ENCODE results near the gene CYP1A2. TPM values are rescaled to one million over a fixed set of nuclear protein-coding genes. Genes with fewer than 3 reads are reported as not detected.

The CYP1A2 gene
- total RNA-seq, 6 donors from 2014 or later, result 0.15 to 0.80 TPM; not detected in 4

DNA sequence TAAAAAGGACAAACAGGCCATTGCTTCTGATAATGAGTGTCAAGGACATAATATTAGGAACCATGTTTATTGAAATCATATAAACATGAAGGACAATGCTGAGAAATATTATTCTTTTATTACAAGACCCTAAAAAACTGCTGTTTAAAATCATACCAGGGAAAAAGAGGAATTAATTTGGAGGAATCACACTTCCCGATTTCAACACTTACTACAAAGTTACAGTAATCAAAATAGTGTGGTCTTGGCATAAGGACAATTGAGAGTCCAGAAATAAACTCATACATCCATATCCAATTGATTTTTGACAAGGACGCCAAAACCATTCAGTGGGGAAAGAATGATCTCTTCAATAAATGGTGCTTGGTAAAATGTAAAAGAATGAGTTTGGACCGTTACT, 36.3 kb upstream of the CYP1A2 start:
- TF ChIP-seq EP300 (IDR thresholded peaks at IDR 0.05), result no peak
- TF ChIP-seq, protein P1, sequence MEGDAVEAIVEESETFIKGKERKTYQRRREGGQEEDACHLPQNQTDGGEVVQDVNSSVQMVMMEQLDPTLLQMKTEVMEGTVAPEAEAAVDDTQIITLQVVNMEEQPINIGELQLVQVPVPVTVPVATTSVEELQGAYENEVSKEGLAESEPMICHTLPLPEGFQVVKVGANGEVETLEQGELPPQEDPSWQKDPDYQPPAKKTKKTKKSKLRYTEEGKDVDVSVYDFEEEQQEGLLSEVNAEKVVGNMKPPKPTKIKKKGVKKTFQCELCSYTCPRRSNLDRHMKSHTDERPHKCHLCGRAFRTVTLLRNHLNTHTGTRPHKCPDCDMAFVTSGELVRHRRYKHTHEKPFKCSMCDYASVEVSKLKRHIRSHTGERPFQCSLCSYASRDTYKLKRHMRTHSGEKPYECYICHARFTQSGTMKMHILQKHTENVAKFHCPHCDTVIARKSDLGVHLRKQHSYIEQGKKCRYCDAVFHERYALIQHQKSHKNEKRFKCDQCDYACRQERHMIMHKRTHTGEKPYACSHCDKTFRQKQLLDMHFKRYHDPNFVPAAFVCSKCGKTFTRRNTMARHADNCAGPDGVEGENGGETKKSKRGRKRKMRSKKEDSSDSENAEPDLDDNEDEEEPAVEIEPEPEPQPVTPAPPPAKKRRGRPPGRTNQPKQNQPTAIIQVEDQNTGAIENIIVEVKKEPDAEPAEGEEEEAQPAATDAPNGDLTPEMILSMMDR (IDR thresholded peaks at IDR 0.05), result no peak
- no peak for TF ChIP-seq POLR2A (IDR thresholded peaks at IDR 0.05)
- no peak for DNase-seq

DNA sequence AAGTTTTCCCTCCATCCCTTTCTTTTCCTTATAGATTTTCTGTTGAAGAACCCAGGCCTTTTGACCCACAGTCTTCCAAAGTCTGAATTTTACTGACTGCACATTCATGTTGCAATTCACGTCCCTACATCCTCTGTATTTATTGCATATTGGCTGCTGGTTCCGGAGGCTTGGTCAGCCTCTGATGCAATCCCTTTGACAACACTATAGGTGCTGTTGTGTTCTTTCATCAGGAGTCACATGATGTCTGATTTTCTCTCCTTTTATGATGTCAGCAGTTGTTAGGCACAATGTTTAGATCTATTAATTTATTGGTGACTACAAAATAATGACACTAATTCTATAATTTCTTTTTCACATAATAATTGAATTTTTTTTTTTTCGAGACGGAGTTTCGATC, 32.0 kb upstream of the CYP1A2 start:
- Histone ChIP-seq H3K27ac (no peak overlapping the region), H3K36me3 (no peaks in the 10 kb centered on the region), H3K4me3 (no peak overlapping the region), H3K4me1 (peaks cover 0 to 3% (median 0%) of the 10 kb centered on the region in 4 donors), H3K27me3 (no peaks in the 10 kb centered on the region), H3K9me3 (no peaks in the 10 kb centered on the region)
- no peak for ATAC-seq (ENCODE audit: low FRiP score in 2 of 2)
- no peak for DNase-seq
- WGBS, 2 donors, result 64 to 70% methylated on average over 5 of the region's 5 CpGs
- TF ChIP-seq EP300 (IDR thresholded peaks at IDR 0.05) (no peak), POLR2A (IDR thresholded peaks at IDR 0.05) (no peak), POLR2AphosphoS5 (IDR thresholded peaks at IDR 0.05) (no peak)
- TF ChIP-seq, protein P1 (IDR thresholded peaks at IDR 0.05), result no peak

More for the DNA sequence above, 36.3 kb upstream of the CYP1A2 start:
- no peak for ATAC-seq (ENCODE audit: low FRiP score in 2 of 2)
- H3K9me3 ChIP-seq, result no peaks in the 10 kb centered on the region
- 68 to 78% methylated on average over 3 of the region's 3 CpGs for WGBS, 2 donors
- H3K27ac ChIP-seq, result no peak overlapping the region
- H3K4me3 ChIP-seq, result no peak overlapping the region
- peaks cover 0 to 5% (median 3%) of the 10 kb centered on the region in 4 donors for H3K4me1 ChIP-seq
- H3K27me3 ChIP-seq, result no peaks in the 10 kb centered on the region
- H3K36me3 ChIP-seq, result no peaks in the 10 kb centered on the region

DNA sequence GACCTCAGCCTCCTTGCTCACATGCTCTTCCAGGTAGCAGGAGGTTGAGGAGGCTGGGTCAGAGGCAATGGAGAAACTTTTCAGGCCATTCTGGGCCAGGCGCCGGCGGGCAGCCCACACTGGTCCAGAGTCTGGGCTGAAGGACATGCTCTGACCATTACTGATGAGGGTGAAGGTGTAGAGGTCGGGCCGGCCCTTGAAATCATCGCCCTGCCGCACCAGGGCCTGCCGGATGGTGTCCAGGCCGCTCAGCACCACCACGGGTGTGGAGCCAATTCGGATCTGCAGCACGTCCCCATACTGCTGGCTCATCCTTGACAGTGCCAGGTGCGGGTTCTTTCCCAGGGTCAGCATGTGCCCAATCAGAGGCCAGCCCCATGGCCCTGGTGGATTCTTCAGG, 26.1 kb upstream of the CYP1A2 start:
- TF ChIP-seq POLR2A (IDR thresholded peaks at IDR 0.05) (no peak), POLR2AphosphoS5 (IDR thresholded peaks at IDR 0.05) (no peak), EP300 (IDR thresholded peaks at IDR 0.05) (no peak)
- TF ChIP-seq, protein P1 (IDR thresholded peaks at IDR 0.05), result no peak

DNA sequence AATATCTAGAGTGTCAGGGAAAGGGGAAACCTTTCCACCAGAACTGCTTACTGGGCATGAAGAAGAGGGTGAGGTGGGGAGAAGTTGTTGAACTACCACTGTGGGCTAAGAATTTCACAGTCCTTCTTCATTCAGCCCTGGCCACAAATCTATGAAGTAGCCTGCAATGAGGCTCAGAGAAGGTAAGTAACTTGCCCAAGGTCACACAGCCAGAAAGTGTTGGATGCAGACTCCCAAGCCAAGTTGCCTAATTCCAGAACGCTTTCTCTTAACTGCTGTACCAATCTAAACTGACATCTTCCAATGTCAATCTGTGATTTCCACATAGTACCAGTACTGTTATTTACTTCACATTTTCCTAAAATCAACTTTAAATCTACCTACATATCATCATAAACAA, 25.5 kb upstream of the CYP1A2 start:
- no peak overlapping the region for H3K4me3 ChIP-seq
- TF ChIP-seq POLR2AphosphoS5 (IDR thresholded peaks at IDR 0.05) (no peak), POLR2A (IDR thresholded peaks at IDR 0.05) (no peak), EP300 (IDR thresholded peaks at IDR 0.05) (no peak)
- TF ChIP-seq, protein P1 (IDR thresholded peaks at IDR 0.05), result no peak

More for the DNA sequence above, 26.1 kb upstream of the CYP1A2 start:
- DNase-seq (peak in 1 of 2 donors; percentile 62), ATAC-seq (ENCODE audit: low FRiP score in 2 of 2) (no peak)
- no peaks in the 10 kb centered on the region for H3K27me3 ChIP-seq
- no peaks in the 10 kb centered on the region for H3K36me3 ChIP-seq
- H3K9me3 ChIP-seq, result no peaks in the 10 kb centered on the region
- WGBS, 2 donors, result 76 to 87% methylated on average over 12 to 13 of the region's 13 CpGs
- peaks cover 12 to 24% (median 16%) of the 10 kb centered on the region in 4 donors for H3K4me1 ChIP-seq
- H3K4me3 ChIP-seq, result no peak overlapping the region
- H3K27ac ChIP-seq, result peak overlapping the region in 1 of 4 donors; percentile 87

DNA sequence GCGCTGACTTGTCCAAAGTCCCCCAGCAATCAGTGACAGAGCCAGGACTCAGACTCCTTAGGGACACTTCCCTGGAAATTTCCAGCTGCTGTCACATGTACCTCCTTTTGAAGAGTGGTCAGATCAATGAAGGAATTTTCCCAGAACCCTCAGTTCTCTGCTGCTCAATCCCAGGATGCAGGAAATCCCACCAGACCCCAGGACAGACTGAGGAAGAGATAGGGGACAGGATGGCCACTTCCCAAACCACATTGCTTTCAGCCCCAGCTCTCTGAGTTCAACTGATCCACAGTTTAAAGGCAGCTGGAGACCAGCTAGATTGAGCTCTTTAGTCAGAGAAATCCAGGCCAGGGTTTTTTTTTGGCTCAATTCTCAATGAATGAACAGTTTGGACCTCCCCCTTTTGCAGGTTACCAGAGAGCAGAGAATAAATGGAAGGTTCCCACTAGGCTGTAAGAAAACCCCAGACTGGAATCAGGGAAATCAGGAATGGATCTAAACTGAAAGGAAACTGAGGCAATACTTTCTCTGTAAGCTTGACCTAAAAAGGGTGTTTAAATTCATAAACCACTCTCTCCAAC, 24.8 kb upstream of the CYP1A2 start:
- H3K4me3 ChIP-seq, result no peak overlapping the region
- DNase-seq (no peak), ATAC-seq (ENCODE audit: low FRiP score in 2 of 2) (no peak)
- no peaks in the 10 kb centered on the region for H3K27me3 ChIP-seq
- TF ChIP-seq POLR2A (IDR thresholded peaks at IDR 0.05) (no peak), POLR2AphosphoS5 (IDR thresholded peaks at IDR 0.05) (no peak), EP300 (IDR thresholded peaks at IDR 0.05) (no peak)
- TF ChIP-seq, protein P1 (IDR thresholded peaks at IDR 0.05), result no peak
- H3K27ac ChIP-seq, result peak overlapping the region in 1 of 4 donors; percentile 87
- H3K9me3 ChIP-seq, result no peaks in the 10 kb centered on the region
- 71 to 92% methylated on average over 1 of the region's 1 CpG for WGBS, 2 donors
- peaks cover 12 to 24% (median 16%) of the 10 kb centered on the region in 4 donors for H3K4me1 ChIP-seq
- H3K36me3 ChIP-seq, result no peaks in the 10 kb centered on the region

More for the DNA sequence above, 25.5 kb upstream of the CYP1A2 start:
- DNase-seq, result no peak
- Histone ChIP-seq H3K4me1 (peaks cover 12 to 24% (median 16%) of the 10 kb centered on the region in 4 donors), H3K9me3 (no peaks in the 10 kb centered on the region), H3K36me3 (no peaks in the 10 kb centered on the region), H3K27ac (peak overlapping the region in 1 of 4 donors; percentile 87), H3K27me3 (no peaks in the 10 kb centered on the region)
- WGBS, 2 donors, result 45 to 86% methylated on average over 1 of the region's 1 CpG
- ATAC-seq (ENCODE audit: low FRiP score in 2 of 2), result no peak

Data from upper lobe of left lung (tissue), 6 donors.